Right lobe of liver (tissue), 6 donors: ENCODE measurements around the gene RANBP3. TPM values are rescaled to one million over a fixed set of nuclear protein-coding genes. Genes with fewer than 3 reads are reported as not detected.

Experiments
- ATAC-seq, 4 donors: fragments of 200-7000 bp; cut with Tn5 transposase; one replicate each; pipeline ENCODE4 v1.9.1; 2020; ENCODE audit warnings: mild to moderate bottlenecking in 4 of 4, moderate library complexity in 4 of 4
- DNase-seq, 3 donors: peaks; one replicate each; pipeline ENCODE4 v3.0.0-alpha.2; 2020
- H3K27ac ChIP-seq, 3 donors: fragments of 200-600 bp; one replicate each; pipeline ENCODE4 v1.8.0; 2022
- H3K27me3 ChIP-seq, 2 donors: fragments of 200-600 bp; one replicate each; pipeline ENCODE4 v1.8.0; 2022
- H3K36me3 ChIP-seq, 4 donors: fragments of 200-600 bp; sonication (generic) in 1 of 4; one replicate each; pipeline versions ENCODE4 v1.5.1 to v1.8.0; 2017 to 2022; ENCODE audit warnings: control low read depth in 1 of 4
- H3K4me1 ChIP-seq, 4 donors: fragments of 200-600 bp; sonication (generic) in 1 of 4; one replicate each; pipeline versions ENCODE4 v1.5.1 to v1.8.0; 2017 to 2022; ENCODE audit warnings: control low read depth in 1 of 4
- H3K4me3 ChIP-seq, 3 donors: fragments of 200-600 bp; one replicate each; pipeline ENCODE4 v1.8.0; 2022
- H3K9me3 ChIP-seq, 4 donors: fragments of 200-600 bp; sonication (generic) in 1 of 4; one replicate each; pipeline versions ENCODE4 v1.5.1 to v1.8.0; 2017 to 2022; ENCODE audit warnings: control low read depth in 1 of 4
- POLR2A ChIP-seq: fragments of 450-650 bp; IDR thresholded peaks from one replicate; pipeline ENCODE4 v1.6.1; 2017; ENCODE audit warnings: antibody characterized with exemption, mild to moderate bottlenecking
- WGBS: methylation state at CpG from one replicate; pipeline ENCODE4 v1.1.6; 2018; ENCODE audit warnings: low coverage, low lambda C conversion rate; ENCODE audit not compliant: insufficient coverage; ENCODE audit errors: missing lambda C conversion rate; 5-methylcytosine and 5-hydroxymethylcytosine counted together
- intact Hi-C, 2 donors: fragments of 100-400 bp; cut with DNase I; formaldehyde crosslinking; loops; one replicate each; pipeline versions ENCODE4 v1.11.2 to v1.14.1; 2022
- total RNA-seq, 6 experiments: library from RNA; depleted of rRNA in 2 of 6; stranded (reverse); fragments of >200 nt in 2 of 6; fragmentation: NEBNext Ultra II Directional in 3 of 6; extraction: Animal tissue kit (Norgen Biotek cat#: 25700) in 3 of 6; gene quantifications; one replicate each; pipeline versions ENCODE4 v1.1.0 to v1.2.4, GENCODE V29; 2016 to 2023
- TF ChIP-seq, protein P1 (sequence below), 4 donors: fragments of 200-600 bp in 3 of 4; fragments of 450-650 bp in 1 of 4; IDR thresholded peaks; one replicate each; pipeline versions ENCODE4 v1.5.1 to v1.8.0; 2016 to 2022; ENCODE audit warnings: antibody characterized with exemption in 4 of 4, mild to moderate bottlenecking in 2 of 4
- donor health status: DM: no; HTN: yes; CAD: no.
- donor health status: DM: no; HTN: no; CAD: no.
- donor health status: DM: no; HTN: no; CAD: no.
- donor health status: DM: no; HTN: yes; CAD: no.
- donor health status: DM: no; HTN: yes; CAD: no.

The RANBP3 gene
- total RNA-seq, 6 experiments from 2014 or later = 21.7 to 49.5 (median 24.5) TPM

DNA sequence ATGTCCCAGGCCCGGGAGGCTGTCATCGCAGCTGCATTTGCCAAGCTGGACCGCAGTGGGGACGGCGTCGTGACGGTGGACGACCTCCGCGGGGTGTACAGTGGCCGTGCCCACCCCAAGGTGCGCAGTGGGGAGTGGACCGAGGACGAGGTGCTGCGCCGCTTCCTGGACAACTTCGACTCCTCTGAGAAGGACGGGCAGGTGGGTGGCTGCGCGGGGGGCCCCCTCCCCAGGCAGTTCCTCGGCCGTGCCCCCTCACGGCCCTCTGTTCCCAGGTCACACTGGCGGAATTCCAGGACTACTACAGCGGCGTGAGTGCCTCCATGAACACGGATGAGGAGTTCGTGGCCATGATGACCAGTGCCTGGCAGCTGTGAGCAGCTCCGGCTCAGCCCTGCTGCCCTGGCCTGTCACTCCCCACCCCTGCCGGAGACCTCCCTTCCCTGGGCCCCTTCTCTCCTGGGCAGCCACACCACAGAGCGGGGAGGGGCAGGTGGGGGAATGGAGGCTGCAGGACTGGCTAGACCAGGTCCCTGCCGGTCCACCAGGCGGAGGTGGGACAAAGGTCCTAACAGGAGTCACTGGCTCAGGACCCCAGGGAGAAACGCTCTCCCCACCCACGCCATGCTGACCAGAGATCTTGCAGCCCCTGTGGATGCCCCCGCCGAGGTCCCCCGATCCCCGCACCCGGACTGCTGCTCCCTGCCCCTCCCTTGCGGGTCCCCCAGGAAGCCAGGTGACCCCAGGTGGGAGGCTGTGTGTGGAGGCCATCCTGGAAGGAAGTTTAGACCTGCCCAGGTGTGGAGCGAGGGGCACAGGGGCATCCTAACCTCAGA is 62.8 kb downstream of the RANBP3 start:
- 89% methylated on average over 3 of the region's 42 CpGs for WGBS
- H3K4me3 ChIP-seq = no peak overlapping the region
- DNase-seq (no peak), ATAC-seq (peak in 2 of 4 donors; percentile 8 to 15)
- peaks cover 0 to 35% (median 10%) of the 10 kb centered on the region in 4 donors for H3K36me3 ChIP-seq
- H3K27ac ChIP-seq = no peak overlapping the region
- no peaks in the 10 kb centered on the region for H3K27me3 ChIP-seq
- no peaks in the 10 kb centered on the region for H3K9me3 ChIP-seq
- no peak for TF ChIP-seq POLR2A
- TF ChIP-seq, protein P1, sequence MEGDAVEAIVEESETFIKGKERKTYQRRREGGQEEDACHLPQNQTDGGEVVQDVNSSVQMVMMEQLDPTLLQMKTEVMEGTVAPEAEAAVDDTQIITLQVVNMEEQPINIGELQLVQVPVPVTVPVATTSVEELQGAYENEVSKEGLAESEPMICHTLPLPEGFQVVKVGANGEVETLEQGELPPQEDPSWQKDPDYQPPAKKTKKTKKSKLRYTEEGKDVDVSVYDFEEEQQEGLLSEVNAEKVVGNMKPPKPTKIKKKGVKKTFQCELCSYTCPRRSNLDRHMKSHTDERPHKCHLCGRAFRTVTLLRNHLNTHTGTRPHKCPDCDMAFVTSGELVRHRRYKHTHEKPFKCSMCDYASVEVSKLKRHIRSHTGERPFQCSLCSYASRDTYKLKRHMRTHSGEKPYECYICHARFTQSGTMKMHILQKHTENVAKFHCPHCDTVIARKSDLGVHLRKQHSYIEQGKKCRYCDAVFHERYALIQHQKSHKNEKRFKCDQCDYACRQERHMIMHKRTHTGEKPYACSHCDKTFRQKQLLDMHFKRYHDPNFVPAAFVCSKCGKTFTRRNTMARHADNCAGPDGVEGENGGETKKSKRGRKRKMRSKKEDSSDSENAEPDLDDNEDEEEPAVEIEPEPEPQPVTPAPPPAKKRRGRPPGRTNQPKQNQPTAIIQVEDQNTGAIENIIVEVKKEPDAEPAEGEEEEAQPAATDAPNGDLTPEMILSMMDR (IDR thresholded peaks at IDR 0.05) = no peak
- H3K4me1 ChIP-seq = peaks cover 0 to 10% (median 5%) of the 10 kb centered on the region in 4 donors
- intact Hi-C loops = no loop called here

DNA sequence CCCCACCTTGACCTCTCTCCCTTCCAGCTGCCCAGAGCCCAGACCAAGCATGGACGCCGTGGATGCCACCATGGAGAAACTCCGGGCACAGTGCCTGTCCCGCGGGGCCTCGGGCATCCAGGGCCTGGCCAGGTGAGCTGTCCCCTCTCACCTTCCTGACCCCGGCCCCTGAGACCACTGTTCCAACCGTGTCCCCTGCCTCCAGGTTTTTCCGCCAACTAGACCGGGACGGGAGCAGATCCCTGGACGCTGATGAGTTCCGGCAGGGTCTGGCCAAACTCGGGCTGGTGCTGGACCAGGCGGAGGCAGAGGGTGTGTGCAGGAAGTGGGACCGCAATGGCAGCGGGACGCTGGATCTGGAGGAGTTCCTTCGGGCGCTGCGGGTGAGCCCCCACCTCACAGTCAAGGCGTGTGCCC is 63.6 kb downstream of the RANBP3 start:
- no peak overlapping the region for H3K27ac ChIP-seq
- no peaks in the 10 kb centered on the region for H3K27me3 ChIP-seq
- peaks cover 0 to 15% (median 5%) of the 10 kb centered on the region in 4 donors for H3K4me1 ChIP-seq
- H3K9me3 ChIP-seq = no peaks in the 10 kb centered on the region
- DNase-seq (no peak), ATAC-seq (peak in 1 of 4 donors; percentile 12)
- no peak for TF ChIP-seq POLR2A
- TF ChIP-seq, protein P1 (IDR thresholded peaks at IDR 0.05) = no peak
- intact Hi-C loops = no loop called here
- H3K4me3 ChIP-seq = no peak overlapping the region
- peaks cover 0 to 36% (median 8%) of the 10 kb centered on the region in 4 donors for H3K36me3 ChIP-seq
- 86% methylated on average over 5 of the region's 22 CpGs for WGBS

DNA sequence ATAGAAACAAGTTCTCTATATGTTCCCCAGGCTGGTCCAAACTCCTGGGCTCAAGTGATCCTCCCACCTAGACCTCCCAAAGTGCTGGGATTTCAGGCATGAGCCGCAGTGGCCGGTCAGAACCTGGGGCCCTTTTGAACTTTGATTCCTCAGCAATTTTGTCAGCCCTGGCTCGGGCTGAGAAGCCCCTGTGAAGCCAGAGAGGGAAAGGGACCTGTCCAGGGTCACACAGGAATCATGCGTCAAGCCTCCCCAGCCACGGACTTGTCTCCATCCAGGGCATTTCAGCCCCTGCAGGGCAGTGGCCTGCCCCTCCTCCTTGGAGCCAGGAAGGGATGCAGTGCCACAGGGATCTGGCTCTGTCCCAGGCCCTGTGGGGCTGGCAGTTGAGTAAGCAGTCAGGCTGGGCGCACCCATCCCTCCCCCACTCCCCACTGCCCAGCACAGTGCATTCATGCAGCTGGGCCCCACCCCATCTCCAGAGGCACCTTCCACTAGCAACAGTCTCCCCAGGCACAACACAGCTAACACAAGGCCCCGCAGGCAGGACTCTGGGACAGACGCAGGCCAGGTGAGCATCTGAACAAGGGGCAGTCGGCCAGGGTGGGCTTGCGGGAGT is 64.1 kb downstream of the RANBP3 start, which contains the start of gene CAPS:
TSS of gene CAPS (plus strand) at position 516 of the 619 bp plus-strand sequence. CDS start 153 bp downstream, outside the sequence.
- DNase-seq (peak in 2 of 3 donors; percentile 61 to 66), ATAC-seq (peak; percentile 65 to 79 (median 73))
- Histone ChIP-seq H3K27me3 (no peaks in the 10 kb centered on the region), H3K36me3 (peaks cover 0 to 30% (median 8%) of the 10 kb centered on the region in 4 donors), H3K4me3 (no peak within 1 kb of the TSS), H3K9me3 (no peaks in the 10 kb centered on the region), H3K27ac (no peak within 1 kb of the TSS), H3K4me1 (peaks cover 0 to 20% (median 6%) of the 10 kb centered on the region in 4 donors)
- intact Hi-C loops = no loop called here
- 0% methylated on average over 3 of the region's 10 CpGs for WGBS
- TF ChIP-seq, protein P1 (IDR thresholded peaks at IDR 0.05) = no peak
- TF ChIP-seq POLR2A = no peak

DNA sequence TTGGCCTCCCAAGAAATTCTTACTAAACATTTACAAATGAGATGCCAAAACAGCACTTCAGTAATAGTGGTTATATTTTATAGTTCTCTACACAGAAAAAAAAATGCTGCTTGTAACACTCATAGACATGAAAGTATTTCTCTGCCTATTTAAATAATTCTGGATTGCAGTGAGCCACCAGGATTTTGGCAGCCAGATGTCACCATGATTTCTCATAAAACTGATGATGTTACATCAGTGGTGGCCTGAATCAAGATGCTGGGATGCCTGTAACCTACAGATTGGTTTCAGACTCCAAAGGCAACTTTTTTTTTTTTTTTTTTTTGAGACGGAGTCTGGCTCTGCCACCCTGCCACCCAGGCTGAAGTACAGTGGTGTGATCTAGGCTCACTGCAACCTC is 66.6 kb downstream of the RANBP3 start:
- H3K36me3 ChIP-seq = peaks cover 0 to 10% (median under 1%) of the 10 kb centered on the region in 4 donors
- intact Hi-C loops = no loop called here
- peaks cover 0 to 26% (median 7%) of the 10 kb centered on the region in 4 donors for H3K4me1 ChIP-seq
- ATAC-seq = no peak
- no peak for DNase-seq
- H3K27ac ChIP-seq = no peak overlapping the region
- H3K27me3 ChIP-seq = no peaks in the 10 kb centered on the region
- no CpG with 5 or more reads among the region's 1 CpG for WGBS
- no peak overlapping the region for H3K4me3 ChIP-seq
- TF ChIP-seq, protein P1 (IDR thresholded peaks at IDR 0.05) = no peak
- TF ChIP-seq POLR2A = no peak
- no peaks in the 10 kb centered on the region for H3K9me3 ChIP-seq
